Daoy (cell line): ENCODE results near the gene PTPRJ. TPM values are rescaled to one million over a fixed set of nuclear protein-coding genes. Genes with fewer than 3 reads are reported as not detected.
"Not testable (repeated sequence)": the region's sequence is repeated elsewhere in the genome, so short reads cannot be mapped to it uniquely, and the experiment has no call there.

Source experiments
- DNase-seq: peaks from one replicate; pipeline ENCODE4 v3.0.0-alpha.2; 2015; ENCODE audit warnings: low read depth
- total RNA-seq: library from RNA; depleted of rRNA; stranded (reverse); fragments of >200 nt; shearing (Covaris generic); gene quantifications from 2 replicates; pipeline ENCODE4 v1.2.3, GENCODE V29; 2014

PTPRJ gene
- total RNA-seq, 1 experiment from 2014 or later, result 17.0 TPM

DNA sequence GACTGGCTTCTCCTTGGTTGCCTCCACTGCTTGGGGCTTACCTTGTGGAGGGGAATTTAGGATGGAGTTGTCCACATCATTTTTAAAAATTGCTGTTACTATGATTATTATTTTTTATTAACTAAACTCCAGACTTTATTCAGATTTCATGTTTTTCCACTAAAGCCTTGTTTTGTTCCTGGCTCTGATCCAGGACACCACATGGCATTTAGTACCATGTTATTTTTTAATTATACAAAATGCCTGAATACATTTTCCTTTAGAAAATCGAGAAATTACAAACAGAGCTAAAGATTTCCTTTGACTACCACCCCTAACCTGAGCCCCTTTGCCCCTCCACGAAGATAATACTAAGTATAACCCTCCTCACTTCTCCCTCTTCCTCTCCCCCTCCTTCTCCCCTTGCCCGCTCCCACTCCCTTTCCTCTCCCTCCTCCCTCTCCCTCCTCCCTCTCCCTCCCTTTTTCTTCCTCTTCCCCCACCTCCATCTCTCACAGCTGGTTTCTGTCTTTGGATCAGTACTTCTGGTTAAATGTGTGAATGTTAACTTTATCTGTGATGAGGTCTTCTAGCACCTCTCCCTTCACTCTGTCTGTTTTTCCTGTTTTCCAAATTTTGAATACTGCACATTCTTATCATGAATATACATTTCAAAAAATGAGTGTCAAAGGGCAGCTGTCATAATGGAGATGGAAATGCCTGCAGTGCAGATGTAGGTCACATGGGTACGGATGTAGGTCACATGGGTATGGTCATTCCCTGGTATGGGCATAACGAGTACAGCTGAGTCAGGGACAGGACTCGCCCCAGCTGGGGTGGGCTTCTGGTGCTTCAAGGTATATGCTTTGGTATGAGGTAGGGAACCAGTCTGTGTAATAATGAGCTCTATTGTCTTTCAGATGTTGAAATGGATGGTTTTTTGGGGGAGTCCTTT lies 181.9 kb downstream of the PTPRJ start:
- DNase-seq, result no peak

DNA sequence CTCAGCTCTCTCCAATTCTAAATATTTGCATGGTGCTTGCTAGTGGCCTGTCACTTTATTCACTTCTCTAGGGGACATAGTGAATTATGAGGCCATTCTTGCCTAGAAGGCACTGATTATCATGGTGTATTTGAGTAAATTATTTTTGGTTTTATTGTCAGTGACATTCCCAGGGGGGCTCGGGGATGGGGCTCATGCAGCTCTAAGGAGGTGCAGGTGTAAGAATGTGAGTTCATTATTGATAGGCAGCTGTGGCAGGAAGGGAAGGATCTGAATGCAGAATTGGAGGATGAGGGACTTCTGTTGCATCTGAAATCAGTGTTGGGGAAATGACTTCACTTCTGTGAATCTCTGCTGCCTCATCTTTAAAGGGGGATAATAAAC lies 182.5 kb downstream of the PTPRJ start:
- no peak for DNase-seq

GRCh38 chr11:48163360-48164100 lies 183.2 kb downstream of the PTPRJ start:
- DNase-seq, result no peak

GRCh38 chr11:48164836-48165235 lies 184.5 kb downstream of the PTPRJ start:
- DNase-seq, result no peak

DNA sequence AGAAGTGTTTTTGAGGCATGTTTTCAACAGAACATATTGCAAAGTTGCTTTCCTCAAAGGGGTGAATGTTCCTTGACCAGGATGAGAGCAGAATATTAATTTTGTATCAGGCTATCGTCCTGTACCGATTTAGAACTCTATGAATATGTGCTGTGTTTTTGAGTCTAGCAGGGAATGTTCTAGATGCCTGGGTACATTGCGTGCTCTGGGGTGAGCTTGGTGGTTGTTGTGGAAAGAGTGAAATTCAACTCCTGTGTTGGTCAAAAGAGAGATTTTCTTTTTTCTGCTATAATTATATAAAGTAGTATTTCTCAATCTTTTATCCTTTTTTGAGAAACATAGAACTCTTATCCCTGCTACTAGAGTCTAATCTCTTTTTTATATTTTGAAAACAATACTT lies 185.1 kb downstream of the PTPRJ start:
- DNase-seq, result no peak

DNA sequence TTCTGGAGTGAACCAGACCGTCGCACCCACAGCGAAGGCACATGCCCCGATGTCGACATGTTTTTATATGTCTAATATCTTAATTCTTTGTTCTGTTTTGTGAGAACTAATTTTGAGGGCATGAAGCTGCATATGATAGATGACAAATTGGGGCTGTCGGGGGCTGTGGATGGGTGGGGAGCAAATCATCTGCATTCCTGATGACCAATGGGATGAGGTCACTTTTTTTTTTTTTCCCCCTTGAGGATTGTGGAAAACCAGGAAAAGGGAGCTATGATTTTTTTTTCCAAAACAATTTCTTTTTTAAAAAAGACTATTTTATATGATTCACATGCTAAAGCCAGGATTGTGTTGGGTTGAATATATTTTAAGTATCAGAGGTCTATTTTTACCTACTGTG lies 187.0 kb downstream of the PTPRJ start:
- DNase-seq, result no peak

DNA sequence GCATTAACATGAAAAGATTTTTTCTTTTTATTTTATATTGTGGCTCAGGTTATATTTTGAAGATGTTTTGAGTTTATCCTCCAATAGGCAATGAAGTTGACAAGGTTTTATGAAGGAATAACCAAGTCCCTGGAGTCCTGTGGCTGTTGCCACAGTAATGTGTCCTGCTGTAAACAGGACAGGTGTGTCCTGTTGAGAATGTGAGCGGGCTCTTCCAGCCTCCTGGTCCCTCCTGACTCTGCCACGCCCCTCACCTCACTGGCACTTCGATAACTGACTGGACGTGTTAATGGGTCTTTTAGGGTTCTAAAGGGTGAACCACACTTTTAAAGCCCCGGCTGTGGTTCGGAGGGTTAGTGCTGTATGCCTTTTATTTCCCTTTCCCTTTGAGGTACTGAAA lies 188.5 kb downstream of the PTPRJ start:
- DNase-seq, result no peak

DNA sequence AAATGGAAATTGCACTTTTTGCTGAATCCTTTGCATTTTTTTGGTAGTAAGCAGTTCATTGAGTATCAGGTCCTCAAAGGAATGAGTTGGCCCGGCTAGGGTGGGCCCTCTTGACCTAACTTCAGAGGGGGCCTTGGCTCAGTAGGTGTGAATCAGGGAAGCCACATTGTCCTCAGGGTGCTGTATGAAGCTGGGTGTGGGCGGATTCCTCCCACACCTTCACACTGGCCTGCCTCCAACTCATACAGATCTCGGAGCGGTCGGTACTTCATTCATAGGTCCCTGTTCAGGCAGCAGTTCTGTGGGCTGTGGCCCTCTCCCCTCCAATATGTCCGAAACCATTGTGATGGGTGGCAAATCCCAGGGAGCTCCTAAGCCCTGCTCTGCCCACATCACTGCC lies 188.9 kb downstream of the PTPRJ start:
- DNase-seq, result no peak

DNA sequence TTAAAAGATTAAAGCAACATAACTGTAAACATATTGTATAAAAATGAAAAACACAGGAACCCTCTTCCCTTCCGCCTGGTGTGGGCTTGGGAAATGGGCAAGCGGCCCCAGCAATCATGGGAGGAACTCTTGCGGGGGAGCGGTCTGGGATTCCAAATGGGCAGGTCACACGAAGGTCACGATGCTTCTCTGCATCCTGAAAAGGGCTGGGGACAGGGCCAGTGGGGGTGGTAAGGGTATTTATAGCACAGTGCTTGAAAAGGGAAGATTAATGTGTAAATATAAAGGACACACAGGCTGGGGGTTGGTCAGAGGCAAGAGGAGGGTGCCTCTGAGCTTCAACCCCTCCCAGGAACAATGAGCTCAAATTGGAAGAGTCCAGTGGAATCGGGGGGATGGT lies 189.4 kb downstream of the PTPRJ start:
- DNase-seq, result no peak

DNA sequence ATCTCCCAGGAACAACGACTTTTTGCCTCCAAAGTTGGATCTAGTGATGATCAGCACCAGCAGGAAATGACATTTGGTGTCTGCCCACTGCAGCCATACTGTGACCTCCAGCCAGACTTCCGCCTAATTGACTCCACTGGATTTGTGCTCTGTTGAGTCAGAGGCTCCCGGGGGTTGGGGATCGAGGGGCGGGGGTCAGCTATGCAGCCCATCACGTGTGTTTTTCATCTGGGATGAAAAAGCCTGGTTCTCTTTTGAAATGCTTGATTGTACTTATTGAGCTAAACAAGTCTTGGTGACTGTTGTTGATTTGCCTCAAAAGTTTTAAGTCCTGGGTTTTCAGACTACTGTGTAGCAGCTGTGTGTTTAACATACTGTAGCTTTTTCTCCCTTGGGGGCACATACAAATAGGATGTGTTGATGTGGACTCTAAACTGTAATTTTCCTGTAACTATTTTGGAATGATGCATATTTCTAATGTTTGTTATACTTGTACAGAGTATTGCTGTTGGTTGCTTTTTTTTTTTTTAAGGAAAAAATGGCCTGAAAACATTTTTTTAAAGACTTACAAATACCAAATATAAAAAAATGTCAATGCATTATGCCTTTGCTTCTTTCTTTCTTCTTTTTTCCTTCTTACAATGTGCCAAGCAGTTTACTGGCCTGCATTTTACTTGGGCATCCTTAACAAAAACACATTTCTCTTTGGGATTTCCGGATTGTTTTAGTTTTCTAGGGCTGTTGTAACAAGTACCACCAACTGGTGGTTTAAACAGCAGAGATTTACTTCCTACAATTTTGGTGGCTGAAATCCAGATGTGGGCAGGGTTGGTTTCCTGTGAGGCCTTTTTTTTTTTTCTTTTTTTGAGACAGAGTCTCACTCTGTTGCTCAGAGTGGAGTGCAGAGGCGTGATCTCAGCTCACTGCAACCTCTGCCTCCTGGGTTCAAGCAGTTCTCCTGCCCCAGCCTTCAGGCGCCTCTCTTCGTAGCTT lies 190.2 kb downstream of the PTPRJ start:
- DNase-seq, result peak; percentile 36

GRCh38 chr11:48172818-48173609 lies 192.7 kb downstream of the PTPRJ start:
- peak; percentile 51 for DNase-seq

DNA sequence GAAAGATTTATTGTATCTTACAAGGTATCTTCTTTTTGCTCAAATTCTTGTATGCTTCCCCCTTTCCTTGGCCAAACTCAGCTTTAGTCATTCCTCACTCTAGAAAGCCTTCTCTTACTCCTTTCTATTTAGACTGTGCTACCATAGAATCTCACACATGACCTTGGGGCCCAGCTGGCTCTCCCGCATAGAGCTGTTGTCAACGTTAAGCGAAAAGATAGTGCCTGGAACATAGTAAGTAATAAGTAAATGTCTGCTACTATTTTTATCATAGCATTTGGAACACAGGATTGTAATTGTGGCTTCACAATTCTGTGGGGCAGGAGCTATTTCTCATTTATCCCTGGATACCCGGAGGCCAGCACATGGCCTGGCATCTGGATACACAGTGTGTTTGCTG lies 197.3 kb downstream of the PTPRJ start:
- no peak for DNase-seq

- DNase-seq, result no peak
Observed at GRCh38 chr11:48180627-48181026, 200.3 kb downstream of the PTPRJ start.

DNA sequence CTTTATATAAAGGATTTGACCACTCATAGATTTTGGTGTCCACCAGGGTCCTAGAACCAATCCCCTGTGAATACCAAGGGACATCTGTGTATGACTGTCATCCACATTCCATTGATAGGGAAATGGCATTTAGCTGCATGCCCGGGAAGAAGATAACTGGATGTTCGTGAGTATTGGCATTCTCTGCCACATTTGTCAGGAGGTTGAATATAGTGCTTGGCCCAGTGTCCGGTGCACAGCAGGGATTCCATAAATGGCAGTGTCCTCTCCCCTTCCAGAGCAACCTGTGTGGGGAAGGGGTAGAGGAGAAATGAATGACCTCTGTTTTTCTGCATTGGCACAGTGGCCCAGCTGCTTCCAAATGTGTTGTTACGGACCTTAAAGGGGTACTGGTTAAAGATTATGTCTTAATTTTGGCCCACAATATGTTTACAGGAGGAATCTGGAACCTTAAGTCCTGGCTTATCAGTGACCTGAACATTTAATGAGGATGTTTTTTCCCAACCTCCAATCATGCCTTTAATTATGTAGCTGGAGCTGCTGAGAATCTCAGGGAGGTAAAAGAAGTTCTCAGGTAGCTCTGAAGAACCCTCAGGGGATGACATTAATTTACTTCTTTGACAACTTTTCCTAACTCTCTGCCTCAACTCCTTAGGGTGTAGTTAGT lies 202.6 kb downstream of the PTPRJ start:
- no peak for DNase-seq

- DNase-seq, result no peak
Observed at GRCh38 chr11:48184452-48184851, 204.1 kb downstream of the PTPRJ start.

DNA sequence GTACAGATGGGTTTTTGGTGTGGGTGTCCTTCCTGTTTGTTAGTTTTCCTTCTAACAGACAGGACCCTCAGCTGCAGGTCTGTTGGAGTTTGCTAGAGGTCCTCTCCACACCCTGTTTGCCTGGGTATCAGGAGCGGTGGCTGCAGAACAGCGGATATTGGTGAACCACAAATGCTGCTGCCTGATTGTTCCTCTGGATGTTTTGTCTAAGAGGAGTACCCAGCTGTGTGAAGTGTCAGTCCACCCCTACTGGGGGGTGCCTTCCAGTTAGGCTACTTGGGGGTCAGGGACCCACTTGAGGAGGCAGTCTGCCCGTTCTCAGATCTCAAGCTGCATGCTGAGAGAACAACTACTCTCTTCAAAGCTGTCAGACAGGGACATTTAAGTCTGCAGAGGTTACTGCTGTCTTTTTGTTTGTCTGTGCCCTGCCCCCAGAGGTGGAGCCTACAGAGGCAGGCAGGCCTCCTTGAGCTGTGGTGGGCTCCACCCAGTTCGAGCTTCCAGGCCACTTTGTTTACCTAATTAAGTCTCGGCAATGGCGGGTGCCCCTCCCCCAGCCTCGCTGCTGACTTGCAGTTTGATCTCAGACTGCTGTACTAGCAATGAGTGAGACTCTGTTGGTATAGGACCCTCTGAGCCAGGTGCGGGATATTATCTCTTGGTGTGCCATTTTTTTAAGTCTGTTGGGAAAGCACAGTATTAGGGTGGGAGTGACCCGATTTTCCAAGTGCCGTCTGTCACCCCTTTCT lies 210.7 kb downstream of the PTPRJ start:
- not testable (repeated sequence) for DNase-seq

DNA sequence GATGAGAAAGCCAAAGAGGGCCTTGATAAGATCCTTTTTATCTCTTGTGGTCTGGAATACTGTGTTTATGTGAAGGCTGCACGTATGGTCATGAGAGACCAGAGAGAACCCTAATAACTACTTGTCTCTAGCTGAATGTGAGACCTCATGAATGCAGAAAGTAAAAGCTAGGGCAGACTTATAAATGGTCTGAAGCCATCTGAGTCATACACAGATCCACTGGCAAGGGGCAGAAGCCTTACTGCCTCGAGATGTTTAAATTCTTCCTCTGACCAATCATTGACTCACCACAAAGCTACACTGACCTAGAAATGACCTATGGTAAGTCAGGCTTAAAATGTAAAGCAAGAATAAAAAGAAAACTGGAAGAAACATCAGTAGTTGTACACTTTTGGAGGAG lies 213.5 kb downstream of the PTPRJ start:
- no peak for DNase-seq

DNA sequence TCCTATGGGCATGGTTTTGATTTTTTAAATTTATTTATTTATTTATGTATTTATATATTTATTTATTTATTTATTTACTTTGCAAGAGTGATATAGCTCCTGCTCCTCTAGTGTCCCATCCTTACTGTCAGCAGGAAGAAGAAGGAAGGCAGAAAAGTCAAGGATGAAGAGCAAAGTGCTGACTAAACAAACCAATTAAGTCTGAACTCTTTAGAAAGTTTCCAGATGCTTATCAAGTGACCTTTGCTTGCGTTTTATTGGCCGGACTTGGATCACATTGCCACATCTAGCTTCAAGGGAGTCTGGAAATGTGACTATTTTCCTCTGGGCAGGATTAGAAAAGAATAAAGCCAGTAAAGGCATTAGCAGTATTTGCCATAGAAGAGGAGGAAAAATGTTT lies 227.5 kb downstream of the PTPRJ start:
- no peak for DNase-seq

DNA sequence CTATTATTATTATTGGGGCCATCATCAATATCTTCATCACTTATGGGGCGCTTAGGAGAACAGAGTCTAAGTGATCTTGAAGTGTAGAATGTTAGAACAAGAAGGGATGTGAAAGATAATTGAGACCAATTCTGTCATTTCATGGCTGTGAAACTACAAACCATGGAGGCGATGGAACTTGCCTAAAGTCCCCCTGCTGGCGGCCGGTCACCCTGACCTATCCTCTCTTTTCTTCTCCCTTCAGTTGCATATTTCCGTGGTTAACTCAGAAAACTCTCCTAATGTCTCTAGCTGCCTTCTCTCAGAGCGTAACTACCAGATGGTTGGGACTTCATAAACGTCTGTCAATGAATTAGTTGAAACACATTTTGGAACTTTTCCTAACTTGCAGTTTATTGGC lies 229.7 kb downstream of the PTPRJ start:
- no peak for DNase-seq

GRCh38 chr11:48216510-48216909 lies 236.2 kb downstream of the PTPRJ start, which contains the start of gene OR4B1:
Gene OR4B1, plus strand, starts transcription at chr11:48216810. Its CDS starts 0 bp downstream, at chr11:48216810.
- DNase-seq, result no peak
